Stimulated activated CD8-positive, alpha-beta memory T cell treated with anti-CD3 and anti-CD28 coated beads, Interleukin-2, amount 100 ng/mL, for 48 hours (primary cell): ENCODE measurements around the gene BIRC6.
"Not testable (repeated sequence)": the region's sequence is repeated elsewhere in the genome, so short reads cannot be mapped to it uniquely, and the experiment has no call there.

Source experiments
- DNase-seq, 2 donors: peaks; one replicate each; pipeline ENCODE4 v3.0.0-alpha.2; 2020; ENCODE audit warnings: low read depth in 2 of 2

Gene BIRC6

GRCh38 chr2:32617599-32618189 lies 260.9 kb downstream of the BIRC6 start:
- DNase-seq = no peak

DNA sequence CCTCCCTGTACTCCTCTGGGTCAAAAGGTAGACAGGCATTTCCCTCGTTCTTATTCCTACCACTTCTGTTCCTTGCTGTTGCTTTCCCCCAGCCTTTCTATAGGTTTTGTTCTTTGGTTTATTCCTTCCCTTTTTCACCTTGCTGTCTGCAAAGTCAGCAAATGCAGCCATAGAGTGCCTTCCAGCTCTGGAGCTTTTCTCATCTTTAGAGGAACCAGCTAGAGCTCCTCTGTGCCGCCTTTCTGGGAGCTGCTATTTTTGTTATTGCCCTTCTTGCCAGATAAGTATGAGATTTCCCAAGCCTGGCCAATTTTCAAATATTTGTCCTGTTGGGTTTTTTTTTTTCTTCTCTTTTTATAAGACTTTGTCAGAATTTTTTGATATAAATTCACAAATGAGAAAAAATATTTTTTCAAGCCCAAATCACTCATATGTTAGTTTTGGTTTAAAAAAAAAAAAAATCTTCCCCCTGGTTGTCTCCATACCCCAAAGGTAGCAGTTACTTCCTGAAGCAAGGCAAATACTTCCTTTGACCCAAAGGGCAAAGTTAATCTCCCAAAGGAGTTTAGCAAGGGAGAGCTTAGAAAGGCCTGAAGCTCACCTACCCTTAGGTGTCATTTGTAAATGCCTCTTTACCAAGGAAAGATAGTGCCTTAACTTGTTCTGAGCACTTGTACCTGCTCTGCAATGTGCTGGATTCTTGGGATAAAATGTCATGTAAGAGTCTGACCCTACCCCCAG lies 265.9 kb downstream of the BIRC6 start:
- no peak for DNase-seq

DNA sequence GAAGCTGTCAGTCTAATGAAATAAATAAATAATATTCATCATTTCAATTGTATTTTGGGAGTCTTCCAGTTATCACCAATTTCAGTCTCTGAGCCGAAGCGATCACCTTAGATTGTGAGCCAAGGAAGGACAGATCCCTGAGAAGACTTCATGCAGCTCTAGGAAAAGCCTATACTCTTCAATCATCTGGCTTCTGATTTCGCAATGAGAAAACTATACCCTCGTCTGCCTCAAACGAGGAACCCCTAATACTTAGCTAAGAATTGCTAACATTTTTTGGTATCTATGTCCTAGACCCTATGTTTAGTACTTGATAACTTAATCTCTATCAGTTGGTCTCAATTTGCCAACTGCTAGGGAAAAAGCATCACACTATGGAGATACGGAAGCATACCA lies 266.5 kb downstream of the BIRC6 start:
- no peak for DNase-seq

GRCh38 chr2:32624812-32625211 lies 268.0 kb downstream of the BIRC6 start:
- no peak for DNase-seq

- DNase-seq = no peak
Observed at GRCh38 chr2:32626639-32627221, 269.9 kb downstream of the BIRC6 start.

DNA sequence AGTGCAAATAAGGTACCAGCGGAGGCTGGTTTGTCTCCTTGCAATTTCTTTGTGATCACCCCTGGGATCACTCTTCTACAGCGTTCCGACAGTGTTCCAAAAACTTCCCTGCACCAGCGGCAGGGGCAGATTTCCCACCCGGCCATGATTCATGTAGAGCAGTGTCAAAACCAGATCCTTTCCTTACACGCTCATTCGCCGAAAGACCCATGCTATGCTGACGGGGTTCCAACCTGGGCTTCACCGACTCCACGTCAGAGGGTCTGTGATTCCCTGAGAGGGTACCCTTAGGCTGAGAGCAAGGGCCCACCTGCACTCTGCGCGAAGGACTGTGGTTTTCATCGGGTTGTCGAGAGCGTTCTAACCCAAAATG lies 270.6 kb downstream of the BIRC6 start:
- peak in 1 of 2 donors; percentile 5 for DNase-seq

GRCh38 chr2:32627814-32628579 lies 271.2 kb downstream of the BIRC6 start, which contains the start of gene TTC27:
TSS of gene TTC27 (plus strand) at chr2:32628050. CDS start at chr2:32628293, 243 bp downstream.
- peak; percentile 88 to 91 for DNase-seq

DNA sequence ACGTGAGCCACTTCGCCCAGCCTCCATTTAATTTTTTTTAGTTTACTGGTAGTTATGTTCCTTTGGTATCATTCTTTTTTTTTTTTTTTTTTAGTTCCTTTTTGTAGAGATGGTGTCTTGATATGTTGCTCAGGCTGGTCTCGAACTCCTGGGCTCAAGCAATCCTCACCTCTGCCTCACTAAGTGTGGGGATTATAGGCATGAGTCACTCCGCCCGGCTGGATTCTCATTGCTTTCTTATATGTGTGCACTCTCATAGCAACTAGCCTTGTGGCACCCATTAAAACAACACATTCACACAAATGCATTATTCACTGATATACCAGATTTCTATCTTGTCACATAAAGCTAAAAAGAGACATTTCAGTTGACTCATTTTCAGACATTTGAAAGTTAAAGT lies 275.3 kb downstream of the BIRC6 start:
- DNase-seq = peak in 1 of 2 donors; percentile 23

DNA sequence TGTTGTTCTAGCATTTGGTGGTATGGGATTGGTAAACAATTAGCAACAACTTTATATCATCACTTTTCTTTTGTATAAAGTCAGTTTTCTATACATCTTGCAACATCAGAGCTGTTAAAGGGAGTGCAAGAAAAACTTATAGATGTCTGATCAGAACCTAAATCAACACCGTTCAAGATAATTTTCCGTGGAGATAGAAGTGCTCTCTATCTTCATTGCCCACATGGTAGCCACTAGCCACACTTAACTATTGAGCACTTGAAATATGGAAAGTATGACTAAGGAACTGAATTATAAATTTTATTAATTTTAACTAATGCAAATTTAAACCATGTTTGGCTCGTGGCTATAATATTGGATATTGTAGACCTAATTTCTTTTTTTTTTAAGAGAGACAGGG lies 276.2 kb downstream of the BIRC6 start:
- no peak for DNase-seq

DNA sequence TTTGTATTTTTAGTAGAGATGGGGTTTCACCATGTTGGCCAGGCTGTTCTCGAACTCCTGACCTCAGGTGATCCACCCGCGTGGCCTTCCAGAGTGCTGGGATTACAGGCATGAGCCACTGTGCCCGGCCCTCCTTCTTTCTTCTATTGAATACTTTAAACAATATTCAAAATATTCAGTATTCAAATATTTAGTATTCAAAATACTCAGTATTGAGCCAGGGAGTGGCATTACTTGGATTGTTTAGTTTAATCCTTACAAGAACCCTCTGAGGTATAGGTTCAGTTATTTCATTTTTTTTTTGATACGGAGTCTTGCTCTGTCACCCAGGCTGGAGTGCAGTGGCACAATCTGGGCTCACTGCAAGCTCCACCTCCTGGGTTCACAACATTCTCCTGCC lies 281.7 kb downstream of the BIRC6 start:
- DNase-seq = not testable (repeated sequence)

GRCh38 chr2:32641180-32641579 lies 284.4 kb downstream of the BIRC6 start:
- no peak for DNase-seq

- DNase-seq = no peak
Observed at GRCh38 chr2:32647180-32647651, 290.4 kb downstream of the BIRC6 start.

GRCh38 chr2:32652555-32653209 lies 295.9 kb downstream of the BIRC6 start:
- DNase-seq = no peak

- no peak for DNase-seq
Observed at GRCh38 chr2:32656069-32656468, 299.2 kb downstream of the BIRC6 start.

GRCh38 chr2:32663864-32664263 lies 307.0 kb downstream of the BIRC6 start:
- no peak for DNase-seq

GRCh38 chr2:32666704-32667103 lies 309.9 kb downstream of the BIRC6 start:
- DNase-seq = no peak

DNA sequence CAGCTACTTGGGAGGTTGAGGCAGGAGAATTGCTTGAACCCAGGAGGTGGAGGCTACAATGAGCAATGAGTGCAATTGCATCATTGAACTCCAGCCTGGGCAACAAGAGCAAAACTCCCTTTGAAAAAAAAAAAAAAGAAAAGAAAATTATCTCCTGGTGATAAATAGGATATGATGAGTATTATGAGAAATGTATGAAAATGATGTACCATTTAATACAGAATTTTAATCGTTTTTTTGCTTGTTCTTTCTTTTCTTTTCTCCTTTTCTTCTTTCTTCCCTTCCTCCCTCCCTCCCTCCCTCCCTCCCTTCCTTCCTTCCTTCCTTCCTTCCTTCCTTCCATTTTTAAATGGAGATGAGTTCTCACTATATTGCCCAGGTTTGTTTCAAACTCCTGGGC lies 311.4 kb downstream of the BIRC6 start:
- DNase-seq = no peak
